Activated naive CD8-positive, alpha-beta T cell treated with anti-CD3 and anti-CD28 coated beads, Interleukin-2, amount 10 ng/mL, durations not matched to agents 7 days and 5 days (primary cell): Measurements from ENCODE around the gene TMEM62. TPM values are rescaled to one million over a fixed set of nuclear protein-coding genes. Genes with fewer than 3 reads are reported as not detected.
A peak's percentile ranks its signal among the peaks of the same experiment; 100 is the strongest.
"Not testable (repeated sequence)": the region's sequence is repeated elsewhere in the genome, so short reads cannot be mapped to it uniquely, and the experiment has no call there.

ENCODE experiments used
- ATAC-seq: fragments of 150-1000 bp; cut with Tn5 transposase; one replicate; pipeline ENCODE4 v1.10.0; 2021; ENCODE audit warnings: low read depth, moderate library complexity
- POLR2A ChIA-PET: fragments of 350-600 bp; sonication (Branson Sonifier 250); formaldehyde crosslinking; loops from one replicate; lab custom pipeline; 2021; ENCODE audit warnings: antibody characterized with exemption; lab: Charles Lee
- DNase-seq: peaks from one replicate; pipeline ENCODE4 v3.0.0; 2021
- H3K27ac Mint-ChIP-seq: one replicate; pipeline ENCODE4 v1.8.0; 2022; ENCODE audit warnings: mild to moderate bottlenecking, mixed read lengths
- H3K27me3 Mint-ChIP-seq: one replicate; pipeline ENCODE4 v1.8.0; 2022; ENCODE audit warnings: mild to moderate bottlenecking, moderate library complexity, mixed read lengths
- H3K36me3 Mint-ChIP-seq: one replicate; pipeline ENCODE4 v1.8.0; 2021; ENCODE audit warnings: mild to moderate bottlenecking, mixed read lengths
- H3K4me1 Mint-ChIP-seq: one replicate; pipeline ENCODE4 v1.8.0; 2021; ENCODE audit warnings: mixed read lengths
- H3K4me3 Mint-ChIP-seq: one replicate; pipeline ENCODE4 v1.8.0; 2022; ENCODE audit warnings: mild to moderate bottlenecking, moderate library complexity, mixed read lengths
- H3K9me3 Mint-ChIP-seq: one replicate; pipeline ENCODE4 v1.8.0; 2021; ENCODE audit warnings: mixed read lengths
- total RNA-seq, 2 experiments: library from RNA; stranded (reverse); gene quantifications; one replicate each; pipeline ENCODE4 v1.2.3, GENCODE V29; 2021

The TMEM62 gene
- total RNA-seq, 2 experiments from 2014 or later, result 23.3 to 28.1 TPM

GRCh38 chr15:43221422-43221821 lies 88.0 kb downstream of the TMEM62 start:
- POLR2A ChIA-PET, result interaction anchor here (0.7 kb wide), 1 partner anchor 587 kb away, joined by 3 read pairs; no protein-coding TSS in a partner anchor
- no peaks in the 10 kb centered on the region for H3K9me3 Mint-ChIP-seq
- peaks cover 42% of the 10 kb centered on the region for H3K27me3 Mint-ChIP-seq
- no peak overlapping the region for H3K4me3 Mint-ChIP-seq
- H3K4me1 Mint-ChIP-seq, result peaks cover 6% of the 10 kb centered on the region
- H3K36me3 Mint-ChIP-seq, result no peaks in the 10 kb centered on the region
- no peak for ATAC-seq
- DNase-seq, result no peak
- no peak overlapping the region for H3K27ac Mint-ChIP-seq

GRCh38 chr15:43225201-43225949 lies 92.0 kb downstream of the TMEM62 start:
- ATAC-seq, result peak; percentile 98
- Mint-ChIP-seq H3K4me3 (peak overlapping the region; percentile 31), H3K27ac (no peak overlapping the region), H3K36me3 (no peaks in the 10 kb centered on the region), H3K27me3 (peaks cover 31% of the 10 kb centered on the region), H3K9me3 (no peaks in the 10 kb centered on the region), H3K4me1 (peaks cover 2% of the 10 kb centered on the region)
- POLR2A ChIA-PET, result interaction anchor here (0.9 to 1.4 kb wide), 4 partner anchors 31 to 60 kb away, joined by 3 to 7 read pairs (median 4); no protein-coding TSS in a partner anchor
- DNase-seq, result no peak

GRCh38 chr15:43225950-43226255 lies 92.5 kb downstream of the TMEM62 start:
- not testable (repeated sequence) for DNase-seq, H3K27ac Mint-ChIP-seq, H3K9me3 Mint-ChIP-seq, H3K36me3 Mint-ChIP-seq, H3K4me1 Mint-ChIP-seq, ATAC-seq
- peaks cover 30% of the 10 kb centered on the region for H3K27me3 Mint-ChIP-seq
- POLR2A ChIA-PET, result interaction anchor here (0.9 to 1.4 kb wide), 4 partner anchors 31 to 60 kb away, joined by 3 to 7 read pairs (median 4); no protein-coding TSS in a partner anchor
- H3K4me3 Mint-ChIP-seq, result peak overlapping the region; percentile 31

GRCh38 chr15:43226436-43227305 lies 93.3 kb downstream of the TMEM62 start:
- H3K4me3 Mint-ChIP-seq, result no peak overlapping the region
- no peak overlapping the region for H3K27ac Mint-ChIP-seq
- ATAC-seq (no peak), DNase-seq (no peak)
- H3K4me1 Mint-ChIP-seq, result peaks cover 1% of the 10 kb centered on the region
- H3K9me3 Mint-ChIP-seq, result no peaks in the 10 kb centered on the region
- POLR2A ChIA-PET, result interaction anchor here (1.4 kb wide), 1 partner anchor 30 kb away, joined by 5 read pairs; no protein-coding TSS in a partner anchor
- H3K36me3 Mint-ChIP-seq, result no peaks in the 10 kb centered on the region
- H3K27me3 Mint-ChIP-seq, result peaks cover 28% of the 10 kb centered on the region

GRCh38 chr15:43229977-43230376 lies 96.6 kb downstream of the TMEM62 start:
- Mint-ChIP-seq H3K4me1 (peaks cover 10% of the 10 kb centered on the region), H3K4me3 (no peak overlapping the region), H3K27me3 (peaks cover 10% of the 10 kb centered on the region), H3K27ac (no peak overlapping the region), H3K9me3 (no peaks in the 10 kb centered on the region), H3K36me3 (no peaks in the 10 kb centered on the region)
- ATAC-seq (no peak), DNase-seq (no peak)
- POLR2A ChIA-PET, result no interaction called here

GRCh38 chr15:43230640-43231115 lies 97.3 kb downstream of the TMEM62 start:
- POLR2A ChIA-PET, result no interaction called here
- peaks cover 10% of the 10 kb centered on the region for H3K27me3 Mint-ChIP-seq
- H3K27ac Mint-ChIP-seq, result no peak overlapping the region
- H3K4me3 Mint-ChIP-seq, result no peak overlapping the region
- DNase-seq, result no peak
- no peaks in the 10 kb centered on the region for H3K36me3 Mint-ChIP-seq
- peaks cover 9% of the 10 kb centered on the region for H3K4me1 Mint-ChIP-seq
- H3K9me3 Mint-ChIP-seq, result no peaks in the 10 kb centered on the region
- ATAC-seq, result no peak

- DNase-seq (no peak), ATAC-seq (no peak)
- Mint-ChIP-seq H3K36me3 (no peaks in the 10 kb centered on the region), H3K4me1 (peaks cover 15% of the 10 kb centered on the region), H3K9me3 (no peaks in the 10 kb centered on the region), H3K27me3 (peaks cover 10% of the 10 kb centered on the region), H3K4me3 (no peak overlapping the region), H3K27ac (no peak overlapping the region)
- POLR2A ChIA-PET, result no interaction called here
Observed at GRCh38 chr15:43232289-43232874, 99.0 kb downstream of the TMEM62 start.

Other genes starting within 250 kb of the TMEM62 start
- gene TTBK2, start 212.8 kb upstream of the TMEM62 start, total RNA-seq, result 10 to 100 TPM; 17.2 to 17.7 TPM
- 10 to 100 TPM; 39.4 to 43.1 TPM for gene UBR1, start 27.5 kb upstream of the TMEM62 start, total RNA-seq
- gene CCNDBP1, start 51.8 kb downstream of the TMEM62 start, total RNA-seq, result 10 to 100 TPM; 80.4 to 86.5 TPM
- gene EPB42, start 87.4 kb downstream of the TMEM62 start, total RNA-seq, result not detected
- under 1 TPM in 1 of 2 experiments, not detected in 1; 0.11 TPM for gene TGM5, start 133.3 kb downstream of the TMEM62 start, total RNA-seq
- not detected for gene TGM7, start 168.7 kb downstream of the TMEM62 start, total RNA-seq
- gene LCMT2, start 197.0 kb downstream of the TMEM62 start, total RNA-seq, result 10 to 100 TPM; 11.9 to 13.0 TPM
- gene ZSCAN29, start 237.5 kb downstream of the TMEM62 start, total RNA-seq, result 10 to 100 TPM; 34.0 to 36.1 TPM
- 10 to 100 TPM; 33.4 to 34.5 TPM for gene TUBGCP4, start 237.5 kb downstream of the TMEM62 start, total RNA-seq